GM12878 (cell line): ENCODE data around the gene RB1. TPM values are rescaled to one million over a fixed set of nuclear protein-coding genes. Genes with fewer than 3 reads are reported as not detected.

Source experiments
- CBFB ChIP-seq: IDR thresholded peaks from 2 replicates; pipeline ENCODE4 v1.6.1; 2016; ENCODE audit warnings: antibody characterized with exemption, low read depth
- CBX5 ChIP-seq: sonication (generic); IDR thresholded peaks from 2 replicates; pipeline ENCODE4 v1.6.1; 2016; ENCODE audit warnings: low read depth, moderate library complexity, mild to moderate bottlenecking, inconsistent platforms
- DPF2 ChIP-seq: fragments of 450-650 bp; IDR thresholded peaks from 2 replicates; pipeline ENCODE4 v1.6.1; 2017; ENCODE audit warnings: mild to moderate bottlenecking
- EGR1 ChIP-seq, 2 experiments: IDR thresholded peaks; 1 replicate in 1 of 2; 2 replicates in 1 of 2; pipeline ENCODE4 v1.6.1; 2011 to 2012; ENCODE audit warnings: low read depth in 2 of 2, low read length in 2 of 2, borderline replicate concordance in 1 of 2, mild to moderate bottlenecking in 1 of 2, moderate library complexity in 1 of 2
- GABPA ChIP-seq: IDR thresholded peaks from 2 replicates; pipeline ENCODE4 v1.6.1; 2014; ENCODE audit warnings: antibody characterized with exemption, low read depth, mild to moderate bottlenecking, inconsistent platforms
- HDAC6 ChIP-seq: fragments of 200-600 bp; sonication (generic); IDR thresholded peaks from one replicate; pipeline ENCODE4 v1.8.0; 2017; ENCODE audit warnings: antibody characterized with exemption; ENCODE audit not compliant: unreplicated experiment
- LARP7 ChIP-seq: fragments of 450-650 bp; IDR thresholded peaks from 2 replicates; pipeline ENCODE4 v1.6.1; 2017; ENCODE audit warnings: mild to moderate bottlenecking
- MEF2A ChIP-seq: IDR thresholded peaks from 2 replicates; pipeline ENCODE4 v1.6.1; 2011; ENCODE audit warnings: low read depth, mild to moderate bottlenecking, low read length, moderate library complexity; ENCODE audit not compliant: insufficient read depth
- NFYA ChIP-seq: IDR thresholded peaks from 2 replicates; pipeline ENCODE4 v1.6.1; 2011; ENCODE audit warnings: low read depth, mild to moderate bottlenecking, low read length, improper control_type of control experiment, borderline replicate concordance
- PAX8 ChIP-seq: fragments of 450-650 bp; IDR thresholded peaks from 2 replicates; pipeline ENCODE4 v1.6.1; 2017; ENCODE audit warnings: mild to moderate bottlenecking, moderate library complexity
- POLR2A ChIP-seq: IDR thresholded peaks from 2 replicates; pipeline ENCODE4 v1.6.1; 2011; ENCODE audit warnings: low read depth, mild to moderate bottlenecking, low read length
- RAD21 ChIP-seq: IDR thresholded peaks from 2 replicates; pipeline ENCODE4 v1.6.1; 2011; ENCODE audit warnings: mild to moderate bottlenecking, low read depth, low read length, moderate library complexity; ENCODE audit not compliant: insufficient read depth
- RB1 ChIP-seq: fragments of 450-650 bp; formaldehyde crosslinking; IDR thresholded peaks from 2 replicates; pipeline ENCODE4 v1.6.1; 2017; ENCODE audit warnings: mild to moderate bottlenecking, borderline replicate concordance
- SIX5 ChIP-seq: IDR thresholded peaks from 2 replicates; pipeline ENCODE4 v1.6.1; 2011; ENCODE audit warnings: mild to moderate bottlenecking, low read depth, low read length, moderate library complexity; ENCODE audit not compliant: severe bottlenecking
- TCF3 ChIP-seq: IDR thresholded peaks from 2 replicates; pipeline ENCODE4 v1.6.1; 2012; ENCODE audit warnings: low read depth, mild to moderate bottlenecking, low read length, borderline replicate concordance; ENCODE audit not compliant: insufficient read depth
- ZZZ3 ChIP-seq: IDR thresholded peaks from 2 replicates; pipeline ENCODE4 v1.6.1; 2011; ENCODE audit warnings: low read depth; ENCODE audit not compliant: control insufficient read depth, insufficient read length
- polyA plus RNA-seq, 11 experiments: library from polyadenylated mRNA; depleted of rRNA in 4 of 11; unstranded in 6 of 11; stranded (reverse) in 5 of 11; fragments of >200 nt; fragmentation: Nextera tagmentation in 4 of 11; fragmentation: Illumina TruSeq in 1 of 11; extraction: Ambion mirVana in 4 of 11; extraction: Trizol in 1 of 11; gene quantifications; 1 replicate in 1 of 11; 2 replicates in 10 of 11; pipeline versions ENCODE4 v1.2.1 to v1.2.3, GENCODE V29; 2011 to 2016; ENCODE audit warnings: inconsistent platforms in 2 of 11, missing spikeins in 2 of 11, low read depth in 1 of 11
- total RNA-seq, 4 experiments: library from RNA; depleted of rRNA in 3 of 4; stranded (reverse); fragments of >200 nt in 3 of 4; fragmentation: Illumina TruSeq in 1 of 4; extraction: Trizol in 1 of 4; gene quantifications; 2 replicates each; pipeline versions ENCODE4 v1.2.1 to v1.2.3, GENCODE V29; 2013 to 2021
- TF ChIP-seq, protein P1 (sequence below): fragments of 450-650 bp; IDR thresholded peaks from 2 replicates; pipeline ENCODE4 v1.6.1; 2014; ENCODE audit warnings: mild to moderate bottlenecking
- TF ChIP-seq, protein P2 (sequence below): IDR thresholded peaks from 2 replicates; pipeline ENCODE4 v1.6.1; 2011; ENCODE audit warnings: mild to moderate bottlenecking, low read depth, low read length, moderate library complexity; ENCODE audit not compliant: insufficient replicate concordance
- TF ChIP-seq, protein P3 (sequence below): fragments of 450-650 bp; IDR thresholded peaks from 2 replicates; pipeline ENCODE4 v1.6.1; 2017; ENCODE audit warnings: mild to moderate bottlenecking
- TF ChIP-seq, protein P4 (sequence below): IDR thresholded peaks from 2 replicates; pipeline ENCODE4 v1.6.1; 2012; ENCODE audit warnings: low read depth, low read length, improper control_type of control experiment
- TF ChIP-seq, protein P5 (sequence below): fragments of 150-350 bp; IDR thresholded peaks from 2 replicates; pipeline ENCODE4 v1.6.1; 2016; ENCODE audit warnings: low read depth, low read length
- TF ChIP-seq, protein P6 (sequence below): IDR thresholded peaks from 2 replicates; pipeline ENCODE4 v1.6.1; 2012; ENCODE audit warnings: low read depth, low read length, improper control_type of control experiment

RB1 gene
- total and polyA plus RNA-seq, 10 of the 15 experiments (the other 5 are each of a cell fraction or from before 2014, with no cell fraction given), result 2.8 to 45.0 (median 8.3) TPM

DNA sequence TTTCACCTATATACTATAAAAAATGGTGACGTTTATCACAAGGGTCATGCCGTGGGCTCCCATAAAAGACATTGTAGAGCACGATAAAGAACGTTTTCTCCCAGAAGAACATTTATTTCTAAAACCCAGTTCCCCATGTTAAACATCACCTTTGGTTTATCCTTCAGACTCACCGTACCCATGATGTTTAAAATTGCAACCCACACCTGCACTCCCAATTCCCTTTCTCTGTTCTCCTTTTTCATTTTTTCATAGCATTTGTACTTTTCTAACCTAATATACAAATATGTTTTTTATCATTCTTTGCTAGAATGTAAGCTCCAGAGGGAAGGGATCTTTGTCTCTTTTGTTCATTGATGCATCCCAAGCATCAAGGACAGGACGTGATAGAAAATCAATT, 227.3 kb downstream of the RB1 start (continued):
- TF ChIP-seq, protein P1, sequence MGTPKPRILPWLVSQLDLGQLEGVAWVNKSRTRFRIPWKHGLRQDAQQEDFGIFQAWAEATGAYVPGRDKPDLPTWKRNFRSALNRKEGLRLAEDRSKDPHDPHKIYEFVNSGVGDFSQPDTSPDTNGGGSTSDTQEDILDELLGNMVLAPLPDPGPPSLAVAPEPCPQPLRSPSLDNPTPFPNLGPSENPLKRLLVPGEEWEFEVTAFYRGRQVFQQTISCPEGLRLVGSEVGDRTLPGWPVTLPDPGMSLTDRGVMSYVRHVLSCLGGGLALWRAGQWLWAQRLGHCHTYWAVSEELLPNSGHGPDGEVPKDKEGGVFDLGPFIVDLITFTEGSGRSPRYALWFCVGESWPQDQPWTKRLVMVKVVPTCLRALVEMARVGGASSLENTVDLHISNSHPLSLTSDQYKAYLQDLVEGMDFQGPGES, result no peak
- TF ChIP-seq EGR1 (IDR thresholded peaks at IDR 0.05; ENCODE audit: borderline replicate concordance in 1 of 2, low read depth in 2 of 2, low read length in 2 of 2) (no peak), LARP7 (no peak), CBFB (no peak), TCF3 (peak; percentile 82; the same call in 1 of the 2 replicates), HDAC6 (no peak), PAX8 (no peak), RB1 (no peak), ZZZ3 (no peak), MEF2A (no peak), RAD21 (no peak), NFYA (no peak), DPF2 (0 out of 2 replicates have a peak, but pooled peaks have one; percentile 40), SIX5 (no peak), CBX5 (no peak), POLR2A (no peak), GABPA (no peak)
- TF ChIP-seq, protein P2, sequence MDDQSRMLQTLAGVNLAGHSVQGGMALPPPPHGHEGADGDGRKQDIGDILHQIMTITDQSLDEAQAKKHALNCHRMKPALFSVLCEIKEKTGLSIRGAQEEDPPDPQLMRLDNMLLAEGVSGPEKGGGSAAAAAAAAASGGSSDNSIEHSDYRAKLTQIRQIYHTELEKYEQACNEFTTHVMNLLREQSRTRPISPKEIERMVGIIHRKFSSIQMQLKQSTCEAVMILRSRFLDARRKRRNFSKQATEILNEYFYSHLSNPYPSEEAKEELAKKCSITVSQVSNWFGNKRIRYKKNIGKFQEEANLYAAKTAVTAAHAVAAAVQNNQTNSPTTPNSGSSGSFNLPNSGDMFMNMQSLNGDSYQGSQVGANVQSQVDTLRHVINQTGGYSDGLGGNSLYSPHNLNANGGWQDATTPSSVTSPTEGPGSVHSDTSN, result no peak
- TF ChIP-seq, protein P3, sequence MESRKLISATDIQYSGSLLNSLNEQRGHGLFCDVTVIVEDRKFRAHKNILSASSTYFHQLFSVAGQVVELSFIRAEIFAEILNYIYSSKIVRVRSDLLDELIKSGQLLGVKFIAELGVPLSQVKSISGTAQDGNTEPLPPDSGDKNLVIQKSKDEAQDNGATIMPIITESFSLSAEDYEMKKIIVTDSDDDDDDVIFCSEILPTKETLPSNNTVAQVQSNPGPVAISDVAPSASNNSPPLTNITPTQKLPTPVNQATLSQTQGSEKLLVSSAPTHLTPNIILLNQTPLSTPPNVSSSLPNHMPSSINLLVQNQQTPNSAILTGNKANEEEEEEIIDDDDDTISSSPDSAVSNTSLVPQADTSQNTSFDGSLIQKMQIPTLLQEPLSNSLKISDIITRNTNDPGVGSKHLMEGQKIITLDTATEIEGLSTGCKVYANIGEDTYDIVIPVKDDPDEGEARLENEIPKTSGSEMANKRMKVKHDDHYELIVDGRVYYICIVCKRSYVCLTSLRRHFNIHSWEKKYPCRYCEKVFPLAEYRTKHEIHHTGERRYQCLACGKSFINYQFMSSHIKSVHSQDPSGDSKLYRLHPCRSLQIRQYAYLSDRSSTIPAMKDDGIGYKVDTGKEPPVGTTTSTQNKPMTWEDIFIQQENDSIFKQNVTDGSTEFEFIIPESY, result no peak
- TF ChIP-seq, protein P4, sequence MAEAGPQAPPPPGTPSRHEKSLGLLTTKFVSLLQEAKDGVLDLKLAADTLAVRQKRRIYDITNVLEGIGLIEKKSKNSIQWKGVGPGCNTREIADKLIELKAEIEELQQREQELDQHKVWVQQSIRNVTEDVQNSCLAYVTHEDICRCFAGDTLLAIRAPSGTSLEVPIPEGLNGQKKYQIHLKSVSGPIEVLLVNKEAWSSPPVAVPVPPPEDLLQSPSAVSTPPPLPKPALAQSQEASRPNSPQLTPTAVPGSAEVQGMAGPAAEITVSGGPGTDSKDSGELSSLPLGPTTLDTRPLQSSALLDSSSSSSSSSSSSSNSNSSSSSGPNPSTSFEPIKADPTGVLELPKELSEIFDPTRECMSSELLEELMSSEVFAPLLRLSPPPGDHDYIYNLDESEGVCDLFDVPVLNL, result no peak
- TF ChIP-seq, protein P5, sequence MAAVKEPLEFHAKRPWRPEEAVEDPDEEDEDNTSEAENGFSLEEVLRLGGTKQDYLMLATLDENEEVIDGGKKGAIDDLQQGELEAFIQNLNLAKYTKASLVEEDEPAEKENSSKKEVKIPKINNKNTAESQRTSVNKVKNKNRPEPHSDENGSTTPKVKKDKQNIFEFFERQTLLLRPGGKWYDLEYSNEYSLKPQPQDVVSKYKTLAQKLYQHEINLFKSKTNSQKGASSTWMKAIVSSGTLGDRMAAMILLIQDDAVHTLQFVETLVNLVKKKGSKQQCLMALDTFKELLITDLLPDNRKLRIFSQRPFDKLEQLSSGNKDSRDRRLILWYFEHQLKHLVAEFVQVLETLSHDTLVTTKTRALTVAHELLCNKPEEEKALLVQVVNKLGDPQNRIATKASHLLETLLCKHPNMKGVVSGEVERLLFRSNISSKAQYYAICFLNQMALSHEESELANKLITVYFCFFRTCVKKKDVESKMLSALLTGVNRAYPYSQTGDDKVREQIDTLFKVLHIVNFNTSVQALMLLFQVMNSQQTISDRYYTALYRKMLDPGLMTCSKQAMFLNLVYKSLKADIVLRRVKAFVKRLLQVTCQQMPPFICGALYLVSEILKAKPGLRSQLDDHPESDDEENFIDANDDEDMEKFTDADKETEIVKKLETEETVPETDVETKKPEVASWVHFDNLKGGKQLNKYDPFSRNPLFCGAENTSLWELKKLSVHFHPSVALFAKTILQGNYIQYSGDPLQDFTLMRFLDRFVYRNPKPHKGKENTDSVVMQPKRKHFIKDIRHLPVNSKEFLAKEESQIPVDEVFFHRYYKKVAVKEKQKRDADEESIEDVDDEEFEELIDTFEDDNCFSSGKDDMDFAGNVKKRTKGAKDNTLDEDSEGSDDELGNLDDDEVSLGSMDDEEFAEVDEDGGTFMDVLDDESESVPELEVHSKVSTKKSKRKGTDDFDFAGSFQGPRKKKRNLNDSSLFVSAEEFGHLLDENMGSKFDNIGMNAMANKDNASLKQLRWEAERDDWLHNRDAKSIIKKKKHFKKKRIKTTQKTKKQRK, result no peak
- TF ChIP-seq, protein P6, sequence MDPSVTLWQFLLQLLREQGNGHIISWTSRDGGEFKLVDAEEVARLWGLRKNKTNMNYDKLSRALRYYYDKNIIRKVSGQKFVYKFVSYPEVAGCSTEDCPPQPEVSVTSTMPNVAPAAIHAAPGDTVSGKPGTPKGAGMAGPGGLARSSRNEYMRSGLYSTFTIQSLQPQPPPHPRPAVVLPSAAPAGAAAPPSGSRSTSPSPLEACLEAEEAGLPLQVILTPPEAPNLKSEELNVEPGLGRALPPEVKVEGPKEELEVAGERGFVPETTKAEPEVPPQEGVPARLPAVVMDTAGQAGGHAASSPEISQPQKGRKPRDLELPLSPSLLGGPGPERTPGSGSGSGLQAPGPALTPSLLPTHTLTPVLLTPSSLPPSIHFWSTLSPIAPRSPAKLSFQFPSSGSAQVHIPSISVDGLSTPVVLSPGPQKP, result no peak
